VCaP (cell line): ENCODE measurements around the gene NXF1.

ENCODE experiments used
- H3K27ac ChIP-seq: fragments of 450-650 bp; 2 replicates; pipeline ENCODE4 v1.5.1; 2017
- TF ChIP-seq, protein P1 (sequence below): fragments of 450-650 bp; conservative IDR thresholded peaks from 2 replicates; pipeline ENCODE4 v1.5.1; 2017; ENCODE audit warnings: mild to moderate bottlenecking, moderate library complexity

NXF1 gene

GRCh38 chr11:62788991-62789390 lies 16.2 kb downstream of the NXF1 start:
- H3K27ac ChIP-seq = peak overlapping the region; percentile 96
- TF ChIP-seq, protein P1, sequence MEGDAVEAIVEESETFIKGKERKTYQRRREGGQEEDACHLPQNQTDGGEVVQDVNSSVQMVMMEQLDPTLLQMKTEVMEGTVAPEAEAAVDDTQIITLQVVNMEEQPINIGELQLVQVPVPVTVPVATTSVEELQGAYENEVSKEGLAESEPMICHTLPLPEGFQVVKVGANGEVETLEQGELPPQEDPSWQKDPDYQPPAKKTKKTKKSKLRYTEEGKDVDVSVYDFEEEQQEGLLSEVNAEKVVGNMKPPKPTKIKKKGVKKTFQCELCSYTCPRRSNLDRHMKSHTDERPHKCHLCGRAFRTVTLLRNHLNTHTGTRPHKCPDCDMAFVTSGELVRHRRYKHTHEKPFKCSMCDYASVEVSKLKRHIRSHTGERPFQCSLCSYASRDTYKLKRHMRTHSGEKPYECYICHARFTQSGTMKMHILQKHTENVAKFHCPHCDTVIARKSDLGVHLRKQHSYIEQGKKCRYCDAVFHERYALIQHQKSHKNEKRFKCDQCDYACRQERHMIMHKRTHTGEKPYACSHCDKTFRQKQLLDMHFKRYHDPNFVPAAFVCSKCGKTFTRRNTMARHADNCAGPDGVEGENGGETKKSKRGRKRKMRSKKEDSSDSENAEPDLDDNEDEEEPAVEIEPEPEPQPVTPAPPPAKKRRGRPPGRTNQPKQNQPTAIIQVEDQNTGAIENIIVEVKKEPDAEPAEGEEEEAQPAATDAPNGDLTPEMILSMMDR = no peak

- TF ChIP-seq, protein P1 = no peak
- peak within 1 kb of the TSS; percentile 96 for H3K27ac ChIP-seq
Observed at GRCh38 chr11:62787005-62787759, 18.1 kb downstream of the NXF1 start, which contains the start of gene TMEM179B. Gene TMEM179B (plus strand): TSS chr11:62787402. CDS start chr11:62787432, 30 bp downstream.

- TF ChIP-seq, protein P1 = peak; percentile 94
- peak overlapping the region; percentile 96 for H3K27ac ChIP-seq
Observed at GRCh38 chr11:62786318-62787004, 18.8 kb downstream of the NXF1 start.

GRCh38 chr11:62782753-62783152 lies 22.5 kb downstream of the NXF1 start:
- H3K27ac ChIP-seq = no peak overlapping the region
- TF ChIP-seq, protein P1 = no peak

GRCh38 chr11:62778441-62778840 lies 26.8 kb downstream of the NXF1 start:
- TF ChIP-seq, protein P1 = no peak
- H3K27ac ChIP-seq = no peak overlapping the region

GRCh38 chr11:62777389-62777788 lies 27.9 kb downstream of the NXF1 start:
- H3K27ac ChIP-seq = no peak overlapping the region

GRCh38 chr11:62775646-62776045 lies 29.6 kb downstream of the NXF1 start:
- TF ChIP-seq, protein P1 = no peak
- no peak overlapping the region for H3K27ac ChIP-seq

More at GRCh38 chr11:62777389-62777788, 27.9 kb downstream of the NXF1 start:
- TF ChIP-seq, protein P1 = no peak
